GM23338 (cell line): ENCODE data around the gene KLLN.

Experiments
- CTCF ChIP-seq, 2 experiments: fragments of 200-600 bp in 1 of 2; sonication (generic) in 1 of 2; conservative IDR thresholded peaks; 2 replicates each; pipeline versions ENCODE4 v1.5.1 to v1.6.1; 2016 to 2017; ENCODE audit warnings: antibody characterized with exemption in 2 of 2, low read depth in 2 of 2, mild to moderate bottlenecking in 2 of 2, moderate library complexity in 1 of 2
- EZH2phosphoT487 ChIP-seq: fragments of 200-600 bp; sonication (generic); IDR thresholded peaks from one replicate; pipeline ENCODE4 v1.8.1; 2018; ENCODE audit warnings: antibody characterized with exemption; ENCODE audit not compliant: unreplicated experiment
- REST ChIP-seq: IDR thresholded peaks from one replicate; pipeline ENCODE4 v1.6.1; 2018; ENCODE audit warnings: antibody characterized with exemption; ENCODE audit not compliant: unreplicated experiment

DNA sequence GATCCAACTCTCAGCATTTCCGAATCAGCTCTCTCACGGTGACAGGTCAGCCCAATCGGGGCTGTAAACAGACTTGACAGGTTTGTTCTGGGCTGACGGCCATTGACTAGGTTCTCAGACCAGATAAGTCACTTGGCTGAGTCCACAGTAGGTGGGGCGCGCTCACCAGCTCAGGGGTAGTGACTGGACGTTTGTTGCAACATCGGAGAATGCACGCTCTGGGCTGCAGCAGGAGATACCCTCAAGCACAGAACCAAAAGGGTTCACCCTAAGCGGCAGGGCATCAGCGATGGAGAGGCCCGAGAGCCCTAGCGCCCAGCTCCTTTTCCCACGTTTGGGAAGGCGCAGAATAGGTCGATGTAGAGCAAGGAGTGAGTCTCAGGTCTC, 1.8 kb downstream of the KLLN start:
- TF ChIP-seq REST (no peak), CTCF (conservative IDR thresholded peaks at IDR 0.05; ENCODE audit: low read depth in 2 of 2) (peak in 1 of 2 experiments; percentile 49; a peak in 2 of 4 replicates), EZH2phosphoT487 (no peak)
